ENCODE measurements around the gene LONRF3.
"Not testable (repeated sequence)": the region's sequence is repeated elsewhere in the genome, so short reads cannot be mapped to it uniquely, and the experiment has no call there.

LONRF3 gene

GRCh38 chrX:118988911-118989310 is 14.5 kb downstream of the LONRF3 start:
- DNase-seq, result peak; percentile 14 to 56

DNA sequence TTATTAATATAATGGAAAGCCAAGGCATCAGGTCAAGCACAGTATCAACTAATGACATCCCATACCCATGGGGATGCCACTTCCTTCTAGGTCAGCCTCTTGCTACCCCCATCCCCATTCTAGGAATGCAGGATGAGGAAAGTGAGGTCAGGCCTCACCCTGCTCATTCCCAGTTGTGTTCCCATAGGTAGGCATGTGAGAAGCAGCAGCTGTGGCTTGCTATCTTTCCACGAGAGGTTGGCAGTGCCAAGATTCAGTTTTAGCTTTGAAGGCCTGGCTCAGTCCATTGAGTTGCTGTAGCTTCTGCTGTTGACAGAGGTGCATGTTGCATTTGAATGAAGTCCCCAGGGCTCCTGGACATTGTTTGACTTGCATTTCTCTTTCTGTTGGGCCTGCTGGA is 15.5 kb downstream of the LONRF3 start:
- DNase-seq, result no peak

DNA sequence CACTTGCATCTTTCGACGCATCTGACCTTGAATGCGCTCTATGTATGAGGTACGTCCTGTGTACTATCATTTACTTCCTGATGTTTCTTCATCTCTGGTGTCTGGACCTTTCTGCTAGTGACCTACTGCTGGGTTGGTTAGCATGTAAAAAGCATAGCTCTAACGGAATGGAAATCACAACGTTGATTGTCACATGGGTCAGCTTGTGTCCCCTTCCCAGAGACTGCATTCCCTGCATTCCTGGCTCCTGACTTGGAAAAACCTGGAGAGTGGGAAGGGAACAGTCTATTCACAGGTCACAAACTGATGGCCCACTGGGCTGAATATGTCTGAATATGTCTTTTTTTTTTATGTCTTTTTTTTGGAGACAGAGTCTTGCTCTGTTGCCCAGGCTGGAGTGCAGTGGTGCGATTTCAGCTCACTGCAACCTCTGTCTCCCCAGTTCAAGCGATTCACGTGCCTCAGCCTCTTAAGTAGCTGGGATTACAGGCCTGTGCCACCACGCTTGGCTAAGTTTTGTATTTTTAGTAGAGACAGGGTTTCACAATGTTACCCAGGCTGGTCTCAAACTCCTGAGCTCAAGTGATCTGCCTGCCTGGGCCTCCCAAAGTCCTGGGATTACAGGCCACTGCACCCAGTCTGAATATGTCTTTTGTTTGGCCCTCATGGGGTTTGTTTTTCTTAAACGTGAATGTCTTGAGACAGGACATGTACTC is 16.3 kb downstream of the LONRF3 start:
- no peak for DNase-seq

- DNase-seq, result not testable (repeated sequence)
Observed at GRCh38 chrX:118992441-118993121, 18.2 kb downstream of the LONRF3 start.

- no peak for DNase-seq
Observed at GRCh38 chrX:119003462-119003861, 29.0 kb downstream of the LONRF3 start.

- peak; percentile 31 to 45 for DNase-seq
Observed at GRCh38 chrX:119004920-119005524, 30.6 kb downstream of the LONRF3 start.

GRCh38 chrX:119007189-119007770 is 32.9 kb downstream of the LONRF3 start:
- no peak for DNase-seq

GRCh38 chrX:119008110-119008744 is 33.8 kb downstream of the LONRF3 start:
- DNase-seq, result peak; percentile 7 to 17

GRCh38 chrX:119009071-119009470 is 34.7 kb downstream of the LONRF3 start:
- no peak for DNase-seq

GRCh38 chrX:119010491-119010890 is 36.1 kb downstream of the LONRF3 start:
- DNase-seq, result no peak

GRCh38 chrX:119013164-119013563 is 38.7 kb downstream of the LONRF3 start:
- DNase-seq, result no peak

DNA sequence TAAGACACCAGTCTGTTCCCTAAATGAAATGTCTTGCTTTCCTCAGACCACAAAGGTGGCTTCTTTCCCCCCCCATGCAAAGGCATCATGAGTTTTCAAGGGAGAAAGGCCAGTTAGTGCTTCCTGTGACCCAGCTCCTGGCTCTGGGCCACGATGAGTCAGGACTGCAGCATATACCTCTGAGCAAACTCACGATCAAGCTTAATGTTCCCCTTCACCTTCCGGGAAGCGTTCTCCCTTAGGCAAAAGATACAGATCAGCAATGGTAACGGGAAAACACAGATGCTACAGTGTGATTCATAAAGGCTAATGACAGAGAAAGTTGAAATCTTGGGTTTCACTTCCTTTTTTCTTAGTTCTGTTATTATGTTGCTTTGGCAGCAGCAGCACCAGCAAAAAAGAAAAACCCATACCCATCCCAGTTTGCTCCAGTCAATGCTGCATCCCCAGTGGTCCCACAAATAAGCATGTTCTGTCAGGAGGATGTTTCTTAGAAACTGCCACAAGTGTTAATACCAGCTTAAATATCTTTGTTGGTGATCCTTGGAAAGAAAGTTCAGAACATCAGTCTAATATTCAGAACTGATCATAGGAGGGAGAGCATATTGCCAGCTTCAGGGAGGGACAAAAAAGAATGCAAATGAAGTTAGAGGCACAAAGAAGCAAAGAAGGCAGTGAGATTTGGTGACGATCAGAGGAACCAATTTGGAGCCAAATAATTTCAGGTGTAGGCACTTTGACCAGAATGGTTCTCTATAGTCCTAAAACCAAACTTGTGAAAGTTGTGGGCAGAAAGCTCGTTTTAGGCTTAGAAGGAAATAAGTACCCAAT is 41.2 kb downstream of the LONRF3 start:
- peak; percentile 87 to 88 for DNase-seq

DNA sequence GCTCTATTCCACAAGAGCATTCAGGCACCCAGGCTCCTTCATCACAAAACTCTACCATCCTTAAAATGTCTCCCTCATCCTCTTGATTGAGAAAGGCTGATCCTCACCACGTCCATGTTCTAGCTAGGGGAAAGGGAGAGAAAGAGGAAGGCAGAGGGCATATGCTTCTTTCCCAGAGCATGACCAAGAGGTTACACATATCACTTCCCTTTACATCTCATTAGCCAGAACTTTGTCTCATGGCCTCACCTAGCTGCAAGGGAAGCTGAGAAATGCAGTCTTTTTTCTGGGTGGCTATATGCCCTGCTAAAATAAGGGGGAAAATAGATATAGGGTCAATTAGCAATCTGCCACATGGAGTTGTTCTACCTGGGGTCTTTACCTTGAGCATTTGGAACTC is 42.7 kb downstream of the LONRF3 start:
- DNase-seq, result peak; percentile 47 to 57

GRCh38 chrX:119025900-119026299 is 51.5 kb downstream of the LONRF3 start:
- no peak for DNase-seq

GRCh38 chrX:119026344-119026743 is 51.9 kb downstream of the LONRF3 start:
- not testable (repeated sequence) for DNase-seq

DNA sequence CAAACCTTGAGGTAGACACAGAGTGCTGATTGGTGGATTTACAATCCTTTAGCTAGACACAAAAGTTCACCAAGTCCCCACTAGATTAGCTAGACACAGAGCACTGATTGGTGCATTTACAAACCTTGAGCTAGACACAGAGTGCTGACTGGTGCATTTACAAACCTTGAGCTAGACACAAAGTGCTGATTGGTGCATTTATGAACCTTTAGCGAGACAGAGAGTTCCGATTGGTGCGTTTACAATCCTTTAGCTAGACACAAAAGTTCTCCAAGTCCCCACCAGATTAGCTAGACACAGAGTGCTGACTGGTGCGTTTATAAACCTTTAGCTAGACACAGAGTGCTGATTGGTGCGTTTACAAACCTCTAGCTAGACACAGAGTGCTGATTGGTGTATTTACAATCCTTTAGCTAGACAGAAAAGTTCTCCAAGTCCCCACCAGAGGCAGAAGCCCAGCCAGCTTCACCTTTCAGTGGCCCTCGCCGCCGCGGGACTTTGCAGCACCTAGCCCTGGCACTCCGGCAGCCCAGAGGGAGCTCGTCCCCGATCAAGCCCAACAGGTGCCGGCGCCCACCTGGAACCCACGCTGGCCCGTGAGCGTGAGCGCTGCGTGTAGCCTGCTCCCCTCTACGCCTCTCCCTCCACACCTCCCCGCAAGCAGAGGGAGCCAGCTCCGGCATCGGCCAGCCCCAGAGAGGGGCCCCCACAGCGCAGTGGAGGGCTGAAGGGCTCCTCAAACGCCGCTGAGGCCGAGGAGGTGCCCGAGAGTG is 53.7 kb downstream of the LONRF3 start:
- not testable (repeated sequence) for DNase-seq

GRCh38 chrX:119028733-119029330 is 54.4 kb downstream of the LONRF3 start:
- DNase-seq, result peak; percentile 42 to 50

DNA sequence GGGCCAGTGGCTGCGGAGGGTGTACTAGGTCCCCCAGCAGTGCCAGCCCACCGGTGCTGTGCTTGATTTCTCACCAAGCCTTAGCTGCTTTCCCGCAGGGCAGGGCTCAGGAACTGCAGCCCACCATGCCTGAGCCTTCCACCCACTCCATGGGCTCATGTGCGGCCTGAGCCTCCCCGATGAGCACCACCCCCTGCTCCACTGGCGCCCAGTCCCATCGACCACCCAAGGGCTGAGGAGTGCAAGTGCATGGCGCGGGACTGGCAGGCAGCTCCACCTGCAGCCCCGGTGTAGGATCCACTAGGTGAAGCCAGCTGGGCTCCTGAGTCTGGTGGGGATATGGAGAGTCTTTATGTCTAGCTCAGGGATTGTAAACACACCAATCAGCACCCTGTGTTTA is 55.2 kb downstream of the LONRF3 start:
- not testable (repeated sequence) for DNase-seq

- no peak for DNase-seq
Observed at GRCh38 chrX:119030990-119031389, 56.6 kb downstream of the LONRF3 start.

GRCh38 chrX:119036107-119037029 is 62.0 kb downstream of the LONRF3 start:
- DNase-seq, result no peak

Measured in inflammatory macrophage (primary cell).